Measurements from ENCODE around the gene AMBN. TPM values are rescaled to one million over a fixed set of nuclear protein-coding genes. Genes with fewer than 3 reads are reported as not detected.

The AMBN gene
- total RNA-seq (2014; rRNA removed), result not detected in 2 replicates
- not detected for polyA plus RNA-seq (2012)

GRCh38 chr4:70591955-70592582 is at the start of gene AMBN:
Gene AMBN, plus strand, starts transcription at chr4:70592256. Its CDS starts 103 bp downstream, at chr4:70592359.
- DNase-seq (ENCODE audit: low read depth), result no peak

- peak; percentile 19 for DNase-seq (ENCODE audit: low read depth)
Measured at GRCh38 chr4:70544279-70544868, 47.7 kb upstream of the AMBN start.

- no peak for DNase-seq (ENCODE audit: low read depth)
Measured at GRCh38 chr4:70556856-70557255, 35.2 kb upstream of the AMBN start.

GRCh38 chr4:70559211-70559830 is 32.7 kb upstream of the AMBN start:
- peak; percentile 45 for DNase-seq (ENCODE audit: low read depth)

GRCh38 chr4:70559924-70560323 is 32.1 kb upstream of the AMBN start:
- DNase-seq (ENCODE audit: low read depth), result peak; percentile 2

GRCh38 chr4:70564033-70564432 is 28.0 kb upstream of the AMBN start:
- DNase-seq (ENCODE audit: low read depth), result no peak

GRCh38 chr4:70570796-70571195 is 21.3 kb upstream of the AMBN start:
- no peak for DNase-seq (ENCODE audit: low read depth)

GRCh38 chr4:70571772-70572171 is 20.3 kb upstream of the AMBN start:
- DNase-seq (ENCODE audit: low read depth), result no peak

- DNase-seq (ENCODE audit: low read depth), result no peak
Measured at GRCh38 chr4:70575964-70576363, 16.1 kb upstream of the AMBN start.

GRCh38 chr4:70577220-70577927 is 14.7 kb upstream of the AMBN start:
- DNase-seq (ENCODE audit: low read depth), result no peak

- no peak for DNase-seq (ENCODE audit: low read depth)
Measured at GRCh38 chr4:70581980-70582379, 10.1 kb upstream of the AMBN start.

GRCh38 chr4:70583952-70584834 is 7.9 kb upstream of the AMBN start:
- no peak for DNase-seq (ENCODE audit: low read depth)

GRCh38 chr4:70586841-70587240 is 5.2 kb upstream of the AMBN start:
- no peak for DNase-seq (ENCODE audit: low read depth)

- no peak for DNase-seq (ENCODE audit: low read depth)
Measured at GRCh38 chr4:70589785-70590184, 2.3 kb upstream of the AMBN start.

GRCh38 chr4:70594196-70594595 is 2.1 kb downstream of the AMBN start:
- DNase-seq (ENCODE audit: low read depth), result no peak

GRCh38 chr4:70600305-70600704 is 8.2 kb downstream of the AMBN start:
- DNase-seq (ENCODE audit: low read depth), result no peak

GRCh38 chr4:70600977-70601376 is 8.9 kb downstream of the AMBN start:
- DNase-seq (ENCODE audit: low read depth), result no peak

GRCh38 chr4:70601422-70602039 is 9.5 kb downstream of the AMBN start:
- peak; percentile 62 for DNase-seq (ENCODE audit: low read depth)

GRCh38 chr4:70603856-70604255 is 11.8 kb downstream of the AMBN start:
- peak; percentile 11 for DNase-seq (ENCODE audit: low read depth)

- DNase-seq (ENCODE audit: low read depth), result peak; percentile 26
Measured at GRCh38 chr4:70606459-70606858, 14.4 kb downstream of the AMBN start.

- no peak for DNase-seq (ENCODE audit: low read depth)
Measured at GRCh38 chr4:70607334-70607853, 15.3 kb downstream of the AMBN start.

Measured in LHCN-M2 (cell line).